ENCODE measurements around the gene KAT5.
"Not testable (repeated sequence)": the region's sequence is repeated elsewhere in the genome, so short reads cannot be mapped to it uniquely, and the experiment has no call there.

The KAT5 gene

GRCh38 chr11:65710421-65710820, 1.6 kb upstream of the KAT5 start:
- DNase-seq: no peak

GRCh38 chr11:65712633-65713076, 603 bp downstream of the KAT5 start:
- DNase-seq: no peak

- no peak for DNase-seq
Observed at GRCh38 chr11:65713212-65713969, 1.3 kb downstream of the KAT5 start.

GRCh38 chr11:65714433-65714832, 2.4 kb downstream of the KAT5 start:
- no peak for DNase-seq

- no peak for DNase-seq
Observed at GRCh38 chr11:65716302-65716701, 4.2 kb downstream of the KAT5 start.

GRCh38 chr11:65716774-65717405, 4.8 kb downstream of the KAT5 start:
- no peak for DNase-seq

GRCh38 chr11:65717906-65718305, 5.9 kb downstream of the KAT5 start:
- DNase-seq: no peak

GRCh38 chr11:65718531-65718930, 6.5 kb downstream of the KAT5 start:
- DNase-seq: no peak

- DNase-seq: no peak
Observed at GRCh38 chr11:65718964-65719492, 7.0 kb downstream of the KAT5 start.

- no peak for DNase-seq
Observed at GRCh38 chr11:65719871-65720210, 7.8 kb downstream of the KAT5 start.

GRCh38 chr11:65720211-65720934, 8.3 kb downstream of the KAT5 start, which contains the start of gene RNASEH2C:
RNASEH2C (minus strand) TSS chr11:65720798; CDS start chr11:65720758, 40 bp downstream.
- DNase-seq: peak; percentile 52

GRCh38 chr11:65722261-65722660, 10.2 kb downstream of the KAT5 start:
- no peak for DNase-seq

GRCh38 chr11:65726660-65727059, 14.6 kb downstream of the KAT5 start:
- no peak for DNase-seq

GRCh38 chr11:65727865-65728264, 15.8 kb downstream of the KAT5 start:
- DNase-seq: no peak

GRCh38 chr11:65730461-65730860, 18.4 kb downstream of the KAT5 start:
- no peak for DNase-seq

- DNase-seq: not testable (repeated sequence)
Observed at GRCh38 chr11:65735111-65735510, 23.1 kb downstream of the KAT5 start.

GRCh38 chr11:65736810-65737209, 24.8 kb downstream of the KAT5 start:
- no peak for DNase-seq

- no peak for DNase-seq
Observed at GRCh38 chr11:65739022-65739421, 27.0 kb downstream of the KAT5 start.

- no peak for DNase-seq
Observed at GRCh38 chr11:65741185-65741584, 29.1 kb downstream of the KAT5 start.

- no peak for DNase-seq
Observed at GRCh38 chr11:65742353-65742752, 30.3 kb downstream of the KAT5 start.

GRCh38 chr11:65743681-65744025, 31.6 kb downstream of the KAT5 start:
- no peak for DNase-seq

GRCh38 chr11:65744026-65744698, 32.1 kb downstream of the KAT5 start:
- DNase-seq: peak; percentile 18

GRCh38 chr11:65744699-65745042, 32.6 kb downstream of the KAT5 start:
- no peak for DNase-seq

All from NCI-H748 treated with DMSO at 0.1 percent for 48 hours (cell line).